Measurements from ENCODE around the gene CCDC127. TPM values are rescaled to one million over a fixed set of nuclear protein-coding genes. Genes with fewer than 3 reads are reported as not detected.

The CCDC127 gene
- total and polyA plus RNA-seq, 2 donors: 3.4 to 3.9 TPM

- peaks cover 0 to 4% of the 10 kb centered on the region in 2 donors for H3K27me3 ChIP-seq (ENCODE audit: control insufficient read depth in 2 of 2, insufficient read depth in 1 of 2, low read length in 1 of 2)
- H3K27ac ChIP-seq (ENCODE audit: low read depth in 1 of 2, low read length in 1 of 2): peak overlapping the region in 1 of 2 donors; percentile 86
- peaks cover 0 to 3% of the 10 kb centered on the region in 2 donors for H3K36me3 ChIP-seq (ENCODE audit: control insufficient read depth in 2 of 2, insufficient read depth in 2 of 2, low read length in 1 of 2)
- 78% methylated on average over 16 of the region's 16 CpGs for WGBS
- H3K4me1 ChIP-seq (ENCODE audit: control insufficient read depth in 2 of 2, insufficient read depth in 2 of 2, low read length in 2 of 2): peaks cover 13 to 49% of the 10 kb centered on the region in 2 donors
- no peaks in the 10 kb centered on the region for H3K9me3 ChIP-seq (ENCODE audit: control insufficient read depth in 2 of 2, insufficient read depth in 1 of 2, low read length in 1 of 2)
- peak in 1 of 9 donors; percentile 20 for DNase-seq (ENCODE audit: low read depth in 6 of 9, low spot score in 9 of 9)
- H3K4me3 ChIP-seq (ENCODE audit: low read length in 2 of 2): peak overlapping the region in 1 of 2 donors; percentile 47
Measured at GRCh38 chr5:190366-191035, 27.5 kb downstream of the CCDC127 start.

GRCh38 chr5:189976-190365 is 28.0 kb downstream of the CCDC127 start:
- Histone ChIP-seq H3K4me3 (ENCODE audit: low read length in 2 of 2) (no peak overlapping the region), H3K27ac (ENCODE audit: low read depth in 1 of 2, low read length in 1 of 2) (peak overlapping the region in 1 of 2 donors; percentile 86), H3K36me3 (ENCODE audit: control insufficient read depth in 2 of 2, insufficient read depth in 2 of 2, low read length in 1 of 2) (peaks cover 0 to 2% of the 10 kb centered on the region in 2 donors), H3K27me3 (ENCODE audit: control insufficient read depth in 2 of 2, insufficient read depth in 1 of 2, low read length in 1 of 2) (peaks cover 0 to 4% of the 10 kb centered on the region in 2 donors), H3K4me1 (ENCODE audit: control insufficient read depth in 2 of 2, insufficient read depth in 2 of 2, low read length in 2 of 2) (peaks cover 13 to 48% of the 10 kb centered on the region in 2 donors), H3K9me3 (ENCODE audit: control insufficient read depth in 2 of 2, insufficient read depth in 1 of 2, low read length in 1 of 2) (no peaks in the 10 kb centered on the region)
- no peak for DNase-seq (ENCODE audit: low read depth in 6 of 9, low spot score in 9 of 9)
- 89% methylated on average over 11 of the region's 11 CpGs for WGBS

DNA sequence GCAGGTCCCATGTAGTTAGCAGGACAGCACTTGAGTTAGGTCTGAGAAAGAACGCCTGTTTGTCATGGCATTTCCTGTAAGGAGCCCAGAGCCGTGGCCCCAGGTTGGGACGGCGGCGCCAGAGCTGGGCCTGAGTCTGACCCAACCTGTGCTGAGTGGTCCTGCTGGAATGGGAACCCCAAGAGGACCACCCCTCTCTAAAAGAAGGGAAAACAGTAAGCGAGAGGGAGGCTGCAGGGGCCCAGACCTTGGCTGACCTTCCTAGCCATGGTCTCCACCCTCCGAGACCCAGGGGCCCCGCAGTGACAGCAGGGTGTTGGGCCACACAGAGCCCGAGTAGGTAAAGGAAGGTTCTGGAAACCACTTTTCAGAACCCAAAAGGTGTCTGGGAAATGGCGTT is 28.5 kb downstream of the CCDC127 start:
- Histone ChIP-seq H3K9me3 (ENCODE audit: control insufficient read depth in 2 of 2, insufficient read depth in 1 of 2, low read length in 1 of 2) (no peaks in the 10 kb centered on the region), H3K4me1 (ENCODE audit: control insufficient read depth in 2 of 2, insufficient read depth in 2 of 2, low read length in 2 of 2) (peaks cover 13 to 48% of the 10 kb centered on the region in 2 donors), H3K4me3 (ENCODE audit: low read length in 2 of 2) (no peak overlapping the region), H3K27ac (ENCODE audit: low read depth in 1 of 2, low read length in 1 of 2) (no peak overlapping the region), H3K36me3 (ENCODE audit: control insufficient read depth in 2 of 2, insufficient read depth in 2 of 2, low read length in 1 of 2) (no peaks in the 10 kb centered on the region), H3K27me3 (ENCODE audit: control insufficient read depth in 2 of 2, insufficient read depth in 1 of 2, low read length in 1 of 2) (peaks cover 0 to 4% of the 10 kb centered on the region in 2 donors)
- no peak for DNase-seq (ENCODE audit: low read depth in 6 of 9, low spot score in 9 of 9)
- WGBS: 95% methylated on average over 9 of the region's 10 CpGs

GRCh38 chr5:188488-189481 is 29.2 kb downstream of the CCDC127 start:
- Histone ChIP-seq H3K9me3 (ENCODE audit: control insufficient read depth in 2 of 2, insufficient read depth in 1 of 2, low read length in 1 of 2) (no peaks in the 10 kb centered on the region), H3K36me3 (ENCODE audit: control insufficient read depth in 2 of 2, insufficient read depth in 2 of 2, low read length in 1 of 2) (no peaks in the 10 kb centered on the region), H3K4me3 (ENCODE audit: low read length in 2 of 2) (no peak overlapping the region), H3K27me3 (ENCODE audit: control insufficient read depth in 2 of 2, insufficient read depth in 1 of 2, low read length in 1 of 2) (peaks cover 0 to 4% of the 10 kb centered on the region in 2 donors), H3K4me1 (ENCODE audit: control insufficient read depth in 2 of 2, insufficient read depth in 2 of 2, low read length in 2 of 2) (peaks cover 13 to 48% of the 10 kb centered on the region in 2 donors), H3K27ac (ENCODE audit: low read depth in 1 of 2, low read length in 1 of 2) (no peak overlapping the region)
- WGBS: 46% methylated on average over 37 of the region's 37 CpGs
- peak; percentile 71 to 94 (median 87) for DNase-seq (ENCODE audit: low read depth in 6 of 9, low spot score in 9 of 9)

- no peaks in the 10 kb centered on the region for H3K36me3 ChIP-seq (ENCODE audit: control insufficient read depth in 2 of 2, insufficient read depth in 2 of 2, low read length in 1 of 2)
- H3K27me3 ChIP-seq (ENCODE audit: control insufficient read depth in 2 of 2, insufficient read depth in 1 of 2, low read length in 1 of 2): peaks cover 0 to 4% of the 10 kb centered on the region in 2 donors
- 79% methylated on average over 21 of the region's 21 CpGs for WGBS
- H3K27ac ChIP-seq (ENCODE audit: low read depth in 1 of 2, low read length in 1 of 2): no peak overlapping the region
- DNase-seq (ENCODE audit: low read depth in 6 of 9, low spot score in 9 of 9): no peak
- peaks cover 13 to 46% of the 10 kb centered on the region in 2 donors for H3K4me1 ChIP-seq (ENCODE audit: control insufficient read depth in 2 of 2, insufficient read depth in 2 of 2, low read length in 2 of 2)
- H3K9me3 ChIP-seq (ENCODE audit: control insufficient read depth in 2 of 2, insufficient read depth in 1 of 2, low read length in 1 of 2): no peaks in the 10 kb centered on the region
- no peak overlapping the region for H3K4me3 ChIP-seq (ENCODE audit: low read length in 2 of 2)
Measured at GRCh38 chr5:187617-188451, 30.1 kb downstream of the CCDC127 start.

DNA sequence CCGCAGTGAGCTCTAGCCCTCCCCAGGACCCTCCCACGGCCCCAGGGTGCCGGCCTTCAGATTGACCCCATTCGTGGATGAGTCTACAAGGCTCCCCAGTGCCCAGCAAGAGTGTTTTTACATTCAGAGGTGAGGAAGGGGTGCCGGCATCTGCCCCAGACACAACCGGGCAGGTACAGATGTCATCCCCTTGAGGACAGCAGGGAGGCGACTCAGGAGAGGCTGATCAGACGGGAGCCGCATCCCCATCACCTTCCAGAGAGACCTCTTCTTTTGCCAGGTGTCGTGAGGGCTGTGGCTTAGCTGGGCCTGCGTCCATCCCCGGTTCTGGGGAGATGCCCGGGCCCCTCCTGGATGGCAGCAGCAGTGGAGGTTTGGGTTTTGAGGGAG is 30.9 kb downstream of the CCDC127 start:
- no peak for DNase-seq (ENCODE audit: low read depth in 6 of 9, low spot score in 9 of 9)
- 92% methylated on average over 13 of the region's 13 CpGs for WGBS
- H3K27me3 ChIP-seq (ENCODE audit: control insufficient read depth in 2 of 2, insufficient read depth in 1 of 2, low read length in 1 of 2): peaks cover 0 to 4% of the 10 kb centered on the region in 2 donors

GRCh38 chr5:186091-187041 is 31.6 kb downstream of the CCDC127 start:
- peaks cover 7 to 31% of the 10 kb centered on the region in 2 donors for H3K4me1 ChIP-seq (ENCODE audit: control insufficient read depth in 2 of 2, insufficient read depth in 2 of 2, low read length in 2 of 2)
- H3K4me3 ChIP-seq (ENCODE audit: low read length in 2 of 2): no peak overlapping the region
- H3K27me3 ChIP-seq (ENCODE audit: control insufficient read depth in 2 of 2, insufficient read depth in 1 of 2, low read length in 1 of 2): peaks cover 0 to 2% of the 10 kb centered on the region in 2 donors
- H3K27ac ChIP-seq (ENCODE audit: low read depth in 1 of 2, low read length in 1 of 2): no peak overlapping the region
- no peaks in the 10 kb centered on the region for H3K36me3 ChIP-seq (ENCODE audit: control insufficient read depth in 2 of 2, insufficient read depth in 2 of 2, low read length in 1 of 2)
- H3K9me3 ChIP-seq (ENCODE audit: control insufficient read depth in 2 of 2, insufficient read depth in 1 of 2, low read length in 1 of 2): no peaks in the 10 kb centered on the region
- WGBS: 89% methylated on average over 28 of the region's 28 CpGs
- no peak for DNase-seq (ENCODE audit: low read depth in 6 of 9, low spot score in 9 of 9)

More for the DNA sequence above, 30.9 kb downstream of the CCDC127 start:
- H3K9me3 ChIP-seq (ENCODE audit: control insufficient read depth in 2 of 2, insufficient read depth in 1 of 2, low read length in 1 of 2): no peaks in the 10 kb centered on the region
- H3K27ac ChIP-seq (ENCODE audit: low read depth in 1 of 2, low read length in 1 of 2): no peak overlapping the region
- no peaks in the 10 kb centered on the region for H3K36me3 ChIP-seq (ENCODE audit: control insufficient read depth in 2 of 2, insufficient read depth in 2 of 2, low read length in 1 of 2)
- H3K4me1 ChIP-seq (ENCODE audit: control insufficient read depth in 2 of 2, insufficient read depth in 2 of 2, low read length in 2 of 2): peaks cover 12 to 38% of the 10 kb centered on the region in 2 donors
- H3K4me3 ChIP-seq (ENCODE audit: low read length in 2 of 2): no peak overlapping the region

Measured in thymus (tissue), 11 donors.